ENCODE data around the gene MYH3. TPM values are rescaled to one million over a fixed set of nuclear protein-coding genes. Genes with fewer than 3 reads are reported as not detected.

MYH3 gene
- total and polyA plus RNA-seq, 4 donors: 0.43 to 2.0 (median 0.99) TPM

DNA sequence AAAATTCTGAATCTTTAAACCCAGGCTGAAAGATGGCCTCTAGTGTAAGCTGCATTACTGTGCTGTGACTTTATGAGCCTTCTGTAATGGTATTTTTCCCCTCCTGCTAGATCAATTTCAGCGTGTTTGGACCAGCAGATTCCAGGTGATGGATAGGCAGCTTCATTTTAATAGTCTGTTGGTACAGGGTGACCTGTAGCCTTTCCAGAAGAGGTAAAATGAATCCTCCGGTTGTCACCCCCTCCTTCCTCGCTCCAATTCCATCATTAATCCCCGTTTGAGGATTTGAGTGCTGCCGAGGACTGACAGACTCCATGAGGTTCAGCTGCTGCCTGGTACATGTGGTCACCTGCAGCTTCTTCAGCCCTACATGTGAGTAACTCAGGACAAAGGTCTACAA, 48.9 kb downstream of the MYH3 start:
- no peaks in the 10 kb centered on the region for H3K27me3 ChIP-seq (ENCODE audit: control insufficient read depth in 4 of 4, insufficient read depth in 4 of 4, low read length in 3 of 4)
- no peaks in the 10 kb centered on the region for H3K36me3 ChIP-seq (ENCODE audit: control insufficient read depth in 4 of 4, insufficient read depth in 3 of 4, low read depth in 1 of 4, low read length in 3 of 4)
- H3K9ac ChIP-seq (ENCODE audit: low read depth in 1 of 2, low read length in 2 of 2): no peak overlapping the region
- no peak overlapping the region for H3K4me3 ChIP-seq (ENCODE audit: low read depth in 1 of 3, low read length in 3 of 3)
- H3K4me1 ChIP-seq (ENCODE audit: control insufficient read depth in 4 of 4, insufficient read depth in 4 of 4, low read length in 3 of 4): no peaks in the 10 kb centered on the region
- TF ChIP-seq, protein P1, sequence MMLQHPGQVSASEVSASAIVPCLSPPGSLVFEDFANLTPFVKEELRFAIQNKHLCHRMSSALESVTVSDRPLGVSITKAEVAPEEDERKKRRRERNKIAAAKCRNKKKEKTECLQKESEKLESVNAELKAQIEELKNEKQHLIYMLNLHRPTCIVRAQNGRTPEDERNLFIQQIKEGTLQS (IDR thresholded peaks at IDR 0.05): no peak
- TF ChIP-seq HNF4A (conservative IDR thresholded peaks at IDR 0.05) (no peak), SP1 (IDR thresholded peaks at IDR 0.05) (no peak), GABPA (IDR thresholded peaks at IDR 0.05 in 1 of 2, conservative IDR thresholded peaks at IDR 0.05 in 1 of 2) (no peak), REST (IDR thresholded peaks at IDR 0.05) (no peak)
- TF ChIP-seq, protein P2, sequence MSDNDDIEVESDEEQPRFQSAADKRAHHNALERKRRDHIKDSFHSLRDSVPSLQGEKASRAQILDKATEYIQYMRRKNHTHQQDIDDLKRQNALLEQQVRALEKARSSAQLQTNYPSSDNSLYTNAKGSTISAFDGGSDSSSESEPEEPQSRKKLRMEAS (IDR thresholded peaks at IDR 0.05): no peak
- TF ChIP-seq, protein P3, sequence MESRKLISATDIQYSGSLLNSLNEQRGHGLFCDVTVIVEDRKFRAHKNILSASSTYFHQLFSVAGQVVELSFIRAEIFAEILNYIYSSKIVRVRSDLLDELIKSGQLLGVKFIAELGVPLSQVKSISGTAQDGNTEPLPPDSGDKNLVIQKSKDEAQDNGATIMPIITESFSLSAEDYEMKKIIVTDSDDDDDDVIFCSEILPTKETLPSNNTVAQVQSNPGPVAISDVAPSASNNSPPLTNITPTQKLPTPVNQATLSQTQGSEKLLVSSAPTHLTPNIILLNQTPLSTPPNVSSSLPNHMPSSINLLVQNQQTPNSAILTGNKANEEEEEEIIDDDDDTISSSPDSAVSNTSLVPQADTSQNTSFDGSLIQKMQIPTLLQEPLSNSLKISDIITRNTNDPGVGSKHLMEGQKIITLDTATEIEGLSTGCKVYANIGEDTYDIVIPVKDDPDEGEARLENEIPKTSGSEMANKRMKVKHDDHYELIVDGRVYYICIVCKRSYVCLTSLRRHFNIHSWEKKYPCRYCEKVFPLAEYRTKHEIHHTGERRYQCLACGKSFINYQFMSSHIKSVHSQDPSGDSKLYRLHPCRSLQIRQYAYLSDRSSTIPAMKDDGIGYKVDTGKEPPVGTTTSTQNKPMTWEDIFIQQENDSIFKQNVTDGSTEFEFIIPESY (IDR thresholded peaks at IDR 0.05): no peak
- H3K27ac ChIP-seq (ENCODE audit: low read depth in 1 of 2, low read length in 2 of 2): no peak overlapping the region
- DNase-seq (ENCODE audit: low spot score): no peak
- 78% methylated on average over 5 of the region's 5 CpGs for WGBS
- H3K9me3 ChIP-seq (ENCODE audit: control insufficient read depth in 4 of 4, low read length in 3 of 4): no peaks in the 10 kb centered on the region

DNA sequence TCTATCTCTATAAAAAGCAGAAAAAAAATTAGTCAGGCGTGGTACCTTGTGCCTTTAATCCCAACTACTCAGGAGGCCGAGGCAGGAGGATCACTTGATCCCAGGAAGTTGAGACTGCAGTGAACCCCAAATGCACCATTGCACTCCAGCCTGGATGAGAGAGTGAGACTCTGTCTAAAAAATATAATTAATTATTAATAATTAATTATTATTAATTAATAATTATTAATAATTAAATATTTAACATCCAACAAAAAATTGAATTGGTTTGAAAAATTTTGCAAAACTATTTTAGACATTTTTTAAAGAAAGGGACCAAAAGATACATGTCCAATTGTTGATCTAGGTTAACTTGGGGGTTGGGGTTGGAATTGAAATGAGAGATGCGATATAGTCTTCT, 51.0 kb downstream of the MYH3 start:
- Histone ChIP-seq H3K9ac (ENCODE audit: low read depth in 1 of 2, low read length in 2 of 2) (no peak overlapping the region), H3K36me3 (ENCODE audit: control insufficient read depth in 4 of 4, insufficient read depth in 3 of 4, low read depth in 1 of 4, low read length in 3 of 4) (no peaks in the 10 kb centered on the region), H3K4me3 (ENCODE audit: low read depth in 1 of 3, low read length in 3 of 3) (no peak overlapping the region), H3K27ac (ENCODE audit: low read depth in 1 of 2, low read length in 2 of 2) (no peak overlapping the region), H3K27me3 (ENCODE audit: control insufficient read depth in 4 of 4, insufficient read depth in 4 of 4, low read length in 3 of 4) (peaks cover 0 to 2% (median 0%) of the 10 kb centered on the region in 4 donors), H3K4me1 (ENCODE audit: control insufficient read depth in 4 of 4, insufficient read depth in 4 of 4, low read length in 3 of 4) (no peaks in the 10 kb centered on the region), H3K9me3 (ENCODE audit: control insufficient read depth in 4 of 4, low read length in 3 of 4) (no peaks in the 10 kb centered on the region)
- WGBS: 90% methylated on average over 3 of the region's 3 CpGs
- TF ChIP-seq, protein P4, sequence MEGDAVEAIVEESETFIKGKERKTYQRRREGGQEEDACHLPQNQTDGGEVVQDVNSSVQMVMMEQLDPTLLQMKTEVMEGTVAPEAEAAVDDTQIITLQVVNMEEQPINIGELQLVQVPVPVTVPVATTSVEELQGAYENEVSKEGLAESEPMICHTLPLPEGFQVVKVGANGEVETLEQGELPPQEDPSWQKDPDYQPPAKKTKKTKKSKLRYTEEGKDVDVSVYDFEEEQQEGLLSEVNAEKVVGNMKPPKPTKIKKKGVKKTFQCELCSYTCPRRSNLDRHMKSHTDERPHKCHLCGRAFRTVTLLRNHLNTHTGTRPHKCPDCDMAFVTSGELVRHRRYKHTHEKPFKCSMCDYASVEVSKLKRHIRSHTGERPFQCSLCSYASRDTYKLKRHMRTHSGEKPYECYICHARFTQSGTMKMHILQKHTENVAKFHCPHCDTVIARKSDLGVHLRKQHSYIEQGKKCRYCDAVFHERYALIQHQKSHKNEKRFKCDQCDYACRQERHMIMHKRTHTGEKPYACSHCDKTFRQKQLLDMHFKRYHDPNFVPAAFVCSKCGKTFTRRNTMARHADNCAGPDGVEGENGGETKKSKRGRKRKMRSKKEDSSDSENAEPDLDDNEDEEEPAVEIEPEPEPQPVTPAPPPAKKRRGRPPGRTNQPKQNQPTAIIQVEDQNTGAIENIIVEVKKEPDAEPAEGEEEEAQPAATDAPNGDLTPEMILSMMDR (IDR thresholded peaks at IDR 0.05; ENCODE audit: low read depth, low read length, missing input control): no peak
- no peak for TF ChIP-seq NR2F2 (IDR thresholded peaks at IDR 0.05)
- no peak for TF ChIP-seq HNF4G (IDR thresholded peaks at IDR 0.05)
- no peak for DNase-seq (ENCODE audit: low spot score)
